IMR-90 (cell line): ENCODE results near the gene LMOD2. TPM values are rescaled to one million over a fixed set of nuclear protein-coding genes. Genes with fewer than 3 reads are reported as not detected.

Experiments used
- ATAC-seq: fragments of 200-7000 bp; cut with Tn5 transposase; 2 replicates; pipeline ENCODE4 v1.9.1; 2020; ENCODE audit warnings: low read depth, mild to moderate bottlenecking, moderate library complexity
- BruUV-seq: library from RNA; stranded (reverse); fragments of 400-500 nt; replicated peaks from 2 replicates; lab custom pipeline; 2021; lab: Mats Ljungman, UMichigan
- CTCF ChIA-PET: fragments of 300-600 bp; formaldehyde crosslinking; extraction: SDS; loops from one replicate; lab custom pipeline; 2021; ENCODE audit warnings: antibody characterized with exemption; lab: Yijun Ruan, JAX
- POLR2A ChIA-PET: fragments of 300-600 bp; sonication (Branson Sonifier 250); formaldehyde crosslinking; loops from one replicate; lab custom pipeline; 2022; ENCODE audit warnings: antibody characterized with exemption; ENCODE audit not compliant: unreplicated experiment; lab: Charles Lee
- DNase-seq: peaks from one replicate; pipeline ENCODE4 v3.0.0; 2013
- H2AFZ ChIP-seq: replicated peaks from 2 replicates; pipeline ENCODE3; 2013; ENCODE audit warnings: low read length, mild to moderate bottlenecking; ENCODE audit not compliant: poor library complexity
- H2AK5ac ChIP-seq: 2 replicates; pipeline ENCODE4 v1.6.1; 2013; ENCODE audit warnings: low read depth, low read length, inconsistent platforms
- H2AK9ac ChIP-seq: replicated peaks from 2 replicates; pipeline ENCODE3; 2013; ENCODE audit warnings: mild to moderate bottlenecking, low read depth, low read length, moderate library complexity; ENCODE audit not compliant: poor library complexity
- H2BK120ac ChIP-seq: 2 replicates; pipeline ENCODE4 v1.6.1; 2013; ENCODE audit warnings: low read depth, low read length, inconsistent platforms
- H2BK15ac ChIP-seq: 3 replicates; pipeline ENCODE4 v1.6.1; 2013; ENCODE audit warnings: low read depth, low read length, inconsistent platforms
- H2BK20ac ChIP-seq: 2 replicates; pipeline ENCODE4 v1.6.1; 2013; ENCODE audit warnings: low read depth, mild to moderate bottlenecking, inconsistent platforms, low read length, moderate library complexity
- H2BK5ac ChIP-seq: 2 replicates; pipeline ENCODE4 v1.6.1; 2013; ENCODE audit warnings: mild to moderate bottlenecking, low read depth, low read length, inconsistent platforms; ENCODE audit not compliant: poor library complexity, severe bottlenecking
- H3K14ac ChIP-seq: replicated peaks from 2 replicates; pipeline ENCODE4 v1.6.1; 2013; ENCODE audit warnings: low read depth, low read length, inconsistent platforms
- H3K18ac ChIP-seq: 2 replicates; pipeline ENCODE4 v1.6.1; 2013; ENCODE audit warnings: low read depth, low read length, control low read depth
- H3K23ac ChIP-seq: 2 replicates; pipeline ENCODE4 v1.6.1; 2013; ENCODE audit warnings: low read depth, low read length, inconsistent platforms
- H3K27ac ChIP-seq: 2 replicates; pipeline ENCODE4 v1.5.1; 2013; ENCODE audit warnings: mild to moderate bottlenecking, control low read depth, low read length; ENCODE audit not compliant: insufficient read depth
- H3K27me3 ChIP-seq: 2 replicates; pipeline ENCODE4 v1.6.1; 2013; ENCODE audit warnings: low read length; ENCODE audit not compliant: control insufficient read depth, insufficient read depth
- H3K36me3 ChIP-seq: 2 replicates; pipeline ENCODE4 v1.6.1; 2013; ENCODE audit warnings: low read length, mixed read lengths; ENCODE audit not compliant: control insufficient read depth, insufficient read depth
- H3K4ac ChIP-seq: 2 replicates; pipeline ENCODE4 v1.6.1; 2013; ENCODE audit warnings: low read depth, low read length, inconsistent platforms
- H3K4me1 ChIP-seq: 2 replicates; pipeline ENCODE4 v1.6.1; 2013; ENCODE audit warnings: low read length, mixed read lengths; ENCODE audit not compliant: control insufficient read depth, insufficient read depth
- H3K4me2 ChIP-seq: 2 replicates; pipeline ENCODE4 v1.6.1; 2013; ENCODE audit warnings: low read depth, mild to moderate bottlenecking, control low read depth, low read length, moderate library complexity
- H3K4me3 ChIP-seq: 2 replicates; pipeline ENCODE4 v1.5.1; 2013; ENCODE audit warnings: low read depth, mild to moderate bottlenecking, control low read depth, low read length, moderate library complexity; ENCODE audit not compliant: insufficient read depth
- H3K56ac ChIP-seq: 2 replicates; pipeline ENCODE4 v1.6.1; 2013; ENCODE audit warnings: low read length, inconsistent platforms; ENCODE audit not compliant: insufficient read depth; ENCODE audit errors: extremely low read depth
- H3K79me1 ChIP-seq, 2 experiments: 2 replicates each; pipeline ENCODE4 v1.6.1; 2013; ENCODE audit warnings: low read length in 2 of 2, inconsistent platforms in 1 of 2, low read depth in 1 of 2
- H3K9ac ChIP-seq: 2 replicates; pipeline ENCODE4 v1.6.1; 2013; ENCODE audit warnings: low read depth, low read length, control low read depth
- H3K9me1 ChIP-seq: 2 replicates; pipeline ENCODE4 v1.6.1; 2013; ENCODE audit warnings: low read length, inconsistent platforms; ENCODE audit not compliant: insufficient read depth
- H3K9me3 ChIP-seq: 2 replicates; pipeline ENCODE4 v1.6.1; 2013; ENCODE audit warnings: low read length; ENCODE audit not compliant: control insufficient read depth, insufficient read depth
- H4K20me1 ChIP-seq: 2 replicates; pipeline ENCODE4 v1.6.1; 2013; ENCODE audit warnings: low read length, inconsistent platforms; ENCODE audit not compliant: insufficient read depth
- H4K5ac ChIP-seq: 2 replicates; pipeline ENCODE4 v1.6.1; 2013; ENCODE audit warnings: mild to moderate bottlenecking, low read depth, low read length, control low read depth
- H4K8ac ChIP-seq, 2 experiments: 2 replicates each; pipeline ENCODE4 v1.6.1; 2013; ENCODE audit warnings: low read depth in 2 of 2, low read length in 2 of 2, control low read depth in 1 of 2, inconsistent platforms in 1 of 2
- H4K91ac ChIP-seq: 2 replicates; pipeline ENCODE4 v1.6.1; 2013; ENCODE audit warnings: low read depth, low read length, inconsistent platforms; ENCODE audit not compliant: insufficient read depth
- MAFK ChIP-seq: IDR thresholded peaks from 2 replicates; pipeline ENCODE4 v1.6.1; 2012; ENCODE audit warnings: low read depth, low read length, improper control_type of control experiment
- WGBS, 2 experiments: methylation state at CpG; one replicate each; pipeline versions ENCODE4 v1.1.5 to v1.1.7; 2013; ENCODE audit warnings: missing lambda C conversion rate in 2 of 2; ENCODE audit not compliant: insufficient read length in 1 of 2; ENCODE audit errors: extremely low coverage in 2 of 2; 5-methylcytosine and 5-hydroxymethylcytosine counted together
- dilution Hi-C: fragments of 300-500 bp; cut with HindIII; formaldehyde crosslinking; loops from one replicate; pipeline ENCODE4 v1.14.3; 2018; ENCODE audit warnings: low sequenced_read_pairs; ENCODE audit not compliant: unreplicated experiment
- in situ Hi-C: fragments of 300-500 bp; cut with MboI; formaldehyde crosslinking; loops from 3 replicates; pipeline ENCODE4 v1.14.3; 2019; ENCODE audit warnings: low sequenced_read_pairs, inconsistent platforms, mixed read lengths
- intact Hi-C: fragments of 100-400 bp; cut with micrococcal nuclease; formaldehyde crosslinking; loops from 2 replicates; pipeline ENCODE4 v1.10.0; 2022
- polyA plus RNA-seq, 3 experiments: library from polyadenylated mRNA; depleted of rRNA; stranded (reverse); fragments of >200 nt; gene quantifications; 2 replicates each; pipeline ENCODE4 v1.2.3, GENCODE V29; 2012; ENCODE audit warnings: low replicate concordance in 1 of 3
- total RNA-seq: library from RNA; depleted of rRNA; stranded (reverse); fragments of >200 nt; gene quantifications from 2 replicates; pipeline ENCODE4 v1.2.3, GENCODE V29; 2012
- TF ChIP-seq, protein P1 (sequence below): fragments of 150-350 bp; IDR thresholded peaks from 2 replicates; pipeline ENCODE4 v1.6.1; 2016; ENCODE audit warnings: low read depth, mild to moderate bottlenecking, low read length, moderate library complexity, borderline replicate concordance

Gene LMOD2
- total and polyA plus RNA-seq, 2 of the 4 experiments (the other 2 are of a cell fraction) = not detected

DNA sequence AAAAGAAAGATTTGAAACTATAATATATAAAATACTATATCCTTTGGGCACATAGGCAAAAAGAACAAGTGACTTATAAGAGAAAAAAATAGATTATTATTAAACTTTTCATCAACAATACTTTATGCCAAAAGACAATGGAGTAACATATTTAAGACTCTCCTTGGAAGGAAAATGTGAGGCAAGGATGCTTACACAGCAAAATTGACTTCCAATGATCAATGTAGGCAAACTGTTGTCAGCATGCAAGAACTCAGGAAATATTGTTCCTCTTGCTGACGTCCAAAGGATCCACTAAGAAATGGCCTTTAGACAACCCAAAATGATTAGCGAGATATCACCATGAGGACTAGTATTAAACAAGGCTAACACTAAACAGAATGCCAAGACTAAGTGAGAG lies 22.9 kb upstream of the LMOD2 start:
- dilution Hi-C loops = no loop called here
- ChIA-PET CTCF (interaction anchor here (1.5 kb wide), 1 partner anchor 51 kb away, joined by 3 read pairs; no protein-coding TSS in a partner anchor), POLR2A (no interaction called here)
- Histone ChIP-seq H2BK15ac (no peak overlapping the region), H4K8ac (no peak overlapping the region), H3K79me1 (no peaks in the 10 kb centered on the region), H3K14ac (no peak overlapping the region; the same call in 1 of the 2 replicates), H3K27me3 (no peaks in the 10 kb centered on the region), H4K5ac (no peak overlapping the region), H3K27ac (no peak overlapping the region), H3K23ac (no peak overlapping the region), H4K91ac (no peak overlapping the region), H3K9ac (no peak overlapping the region), H3K18ac (no peak overlapping the region), H3K9me1 (peaks cover 3% of the 10 kb centered on the region; the same call in 1 of the 2 replicates), H2BK5ac (no peak overlapping the region), H2AFZ (no peak overlapping the region), H3K56ac (no peak overlapping the region), H4K20me1 (no peaks in the 10 kb centered on the region), H2BK20ac (no peak overlapping the region), H3K4ac (no peak overlapping the region), H3K4me2 (no peak overlapping the region), H3K36me3 (no peaks in the 10 kb centered on the region), H3K4me3 (no peak overlapping the region), H2AK9ac (no peak overlapping the region), H3K4me1 (no peaks in the 10 kb centered on the region), H3K9me3 (no peaks in the 10 kb centered on the region), H2AK5ac (no peak overlapping the region), H2BK120ac (no peak overlapping the region)
- WGBS, 2 experiments = no CpG with 5 or more reads among the region's 2 CpGs
- ATAC-seq (no peak), DNase-seq (no peak)
- intact Hi-C loops = loop anchor here (10.0 kb wide), 1 partner anchor 138 kb away; no protein-coding TSS in a partner anchor
- TF ChIP-seq, protein P1, sequence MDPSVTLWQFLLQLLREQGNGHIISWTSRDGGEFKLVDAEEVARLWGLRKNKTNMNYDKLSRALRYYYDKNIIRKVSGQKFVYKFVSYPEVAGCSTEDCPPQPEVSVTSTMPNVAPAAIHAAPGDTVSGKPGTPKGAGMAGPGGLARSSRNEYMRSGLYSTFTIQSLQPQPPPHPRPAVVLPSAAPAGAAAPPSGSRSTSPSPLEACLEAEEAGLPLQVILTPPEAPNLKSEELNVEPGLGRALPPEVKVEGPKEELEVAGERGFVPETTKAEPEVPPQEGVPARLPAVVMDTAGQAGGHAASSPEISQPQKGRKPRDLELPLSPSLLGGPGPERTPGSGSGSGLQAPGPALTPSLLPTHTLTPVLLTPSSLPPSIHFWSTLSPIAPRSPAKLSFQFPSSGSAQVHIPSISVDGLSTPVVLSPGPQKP = no peak
- TF ChIP-seq MAFK = peak; percentile 82
- in situ Hi-C loops = loop anchor here (25.0 kb wide), 1 partner anchor 229 kb away; no protein-coding TSS in a partner anchor
- no TSS peak for BruUV-seq
